Prostate gland (tissue), 2 donors: ENCODE results near the gene VPS41.

Source experiments
- POLR2A ChIP-seq: fragments of 450-650 bp; IDR thresholded peaks from one replicate; pipeline ENCODE4 v1.6.1; 2016; ENCODE audit warnings: antibody characterized with exemption, mild to moderate bottlenecking
- TF ChIP-seq, protein P1 (sequence below), 4 experiments: fragments of 200-600 bp in 2 of 4; fragments of 450-650 bp in 2 of 4; sonication (generic) in 2 of 4; IDR thresholded peaks; 1 replicate in 3 of 4; 2 replicates in 1 of 4; pipeline ENCODE4 v1.5.1; 2016 to 2019; ENCODE audit warnings: antibody characterized with exemption in 4 of 4, mild to moderate bottlenecking in 2 of 4, moderate library complexity in 2 of 4

- TF ChIP-seq POLR2A: no peak
- TF ChIP-seq, protein P1, sequence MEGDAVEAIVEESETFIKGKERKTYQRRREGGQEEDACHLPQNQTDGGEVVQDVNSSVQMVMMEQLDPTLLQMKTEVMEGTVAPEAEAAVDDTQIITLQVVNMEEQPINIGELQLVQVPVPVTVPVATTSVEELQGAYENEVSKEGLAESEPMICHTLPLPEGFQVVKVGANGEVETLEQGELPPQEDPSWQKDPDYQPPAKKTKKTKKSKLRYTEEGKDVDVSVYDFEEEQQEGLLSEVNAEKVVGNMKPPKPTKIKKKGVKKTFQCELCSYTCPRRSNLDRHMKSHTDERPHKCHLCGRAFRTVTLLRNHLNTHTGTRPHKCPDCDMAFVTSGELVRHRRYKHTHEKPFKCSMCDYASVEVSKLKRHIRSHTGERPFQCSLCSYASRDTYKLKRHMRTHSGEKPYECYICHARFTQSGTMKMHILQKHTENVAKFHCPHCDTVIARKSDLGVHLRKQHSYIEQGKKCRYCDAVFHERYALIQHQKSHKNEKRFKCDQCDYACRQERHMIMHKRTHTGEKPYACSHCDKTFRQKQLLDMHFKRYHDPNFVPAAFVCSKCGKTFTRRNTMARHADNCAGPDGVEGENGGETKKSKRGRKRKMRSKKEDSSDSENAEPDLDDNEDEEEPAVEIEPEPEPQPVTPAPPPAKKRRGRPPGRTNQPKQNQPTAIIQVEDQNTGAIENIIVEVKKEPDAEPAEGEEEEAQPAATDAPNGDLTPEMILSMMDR (IDR thresholded peaks at IDR 0.05): no peak
Measured at GRCh38 chr7:38893061-38893460, 15.9 kb downstream of the VPS41 start.
